Parathyroid adenoma (tissue), 2 donors: ENCODE data around the gene RFNG.

ENCODE experiments used
- H2AFZ ChIP-seq: fragments of 300-600 bp; sonication (generic); one replicate; pipeline ENCODE4 v1.7.0; 2017; ENCODE audit warnings: antibody characterized with exemption, mild to moderate bottlenecking
- H3K27ac ChIP-seq: fragments of 300-600 bp; sonication (generic); one replicate; pipeline ENCODE4 v1.7.0; 2017
- H3K27me3 ChIP-seq: fragments of 300-600 bp; sonication (generic); one replicate; pipeline ENCODE4 v1.7.0; 2017; ENCODE audit warnings: low read length; ENCODE audit not compliant: control insufficient read depth, insufficient read depth
- H3K36me3 ChIP-seq: fragments of 300-600 bp; sonication (generic); one replicate; pipeline ENCODE4 v1.7.0; 2017; ENCODE audit warnings: low read length; ENCODE audit not compliant: control insufficient read depth, insufficient read depth
- H3K4me1 ChIP-seq: fragments of 300-600 bp; sonication (generic); one replicate; pipeline ENCODE4 v1.7.0; 2017; ENCODE audit warnings: control low read depth
- H3K4me2 ChIP-seq: fragments of 300-600 bp; sonication (generic); one replicate; pipeline ENCODE4 v1.7.0; 2017; ENCODE audit warnings: low read length
- H3K4me3 ChIP-seq: fragments of 300-600 bp; sonication (generic); one replicate; pipeline ENCODE4 v1.7.0; 2017; ENCODE audit warnings: low read depth, low read length
- H3K79me2 ChIP-seq: fragments of 300-600 bp; sonication (generic); one replicate; pipeline ENCODE4 v1.7.0; 2017; ENCODE audit warnings: control low read depth
- H3K9ac ChIP-seq: fragments of 300-600 bp; sonication (generic); one replicate; pipeline ENCODE4 v1.7.0; 2017; ENCODE audit warnings: mild to moderate bottlenecking
- H3K9me3 ChIP-seq: fragments of 300-600 bp; sonication (generic); one replicate; pipeline ENCODE4 v1.7.0; 2017; ENCODE audit warnings: low read length; ENCODE audit not compliant: control insufficient read depth
- TF ChIP-seq, protein P1 (sequence below): fragments of 300-600 bp; sonication (generic); IDR thresholded peaks from one replicate; pipeline ENCODE4 v1.7.0; 2017; ENCODE audit warnings: antibody characterized with exemption, mild to moderate bottlenecking
- donor health status: primary hyperparathyroidism.

Gene RFNG

DNA sequence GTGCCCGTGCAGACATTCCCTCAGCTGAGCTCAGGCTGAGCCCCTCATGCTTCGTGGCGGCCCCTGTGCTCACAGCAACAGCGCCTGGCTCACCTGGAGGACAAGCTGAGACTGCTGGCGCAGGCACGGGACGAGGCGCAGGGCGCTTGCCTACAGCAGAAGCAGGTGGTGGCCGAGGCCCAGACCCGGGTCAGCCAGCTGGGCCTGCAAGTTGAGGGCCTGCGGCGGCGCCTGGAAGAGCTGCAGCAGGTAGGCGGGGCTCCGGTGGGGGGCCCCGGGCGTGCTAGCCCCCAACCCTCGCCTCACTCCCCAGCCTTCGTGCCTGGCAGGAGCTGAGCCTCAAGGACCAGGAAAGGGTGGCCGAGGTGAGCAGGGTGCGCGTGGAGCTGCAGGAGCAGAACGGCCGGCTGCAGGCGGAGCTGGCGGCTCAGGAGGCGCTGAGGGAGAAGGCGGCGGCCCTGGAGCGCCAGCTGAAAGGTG lies 21.6 kb downstream of the RFNG start:
- no peaks in the 10 kb centered on the region for H3K36me3 ChIP-seq
- H3K79me2 ChIP-seq, result no peaks in the 10 kb centered on the region
- TF ChIP-seq, protein P1, sequence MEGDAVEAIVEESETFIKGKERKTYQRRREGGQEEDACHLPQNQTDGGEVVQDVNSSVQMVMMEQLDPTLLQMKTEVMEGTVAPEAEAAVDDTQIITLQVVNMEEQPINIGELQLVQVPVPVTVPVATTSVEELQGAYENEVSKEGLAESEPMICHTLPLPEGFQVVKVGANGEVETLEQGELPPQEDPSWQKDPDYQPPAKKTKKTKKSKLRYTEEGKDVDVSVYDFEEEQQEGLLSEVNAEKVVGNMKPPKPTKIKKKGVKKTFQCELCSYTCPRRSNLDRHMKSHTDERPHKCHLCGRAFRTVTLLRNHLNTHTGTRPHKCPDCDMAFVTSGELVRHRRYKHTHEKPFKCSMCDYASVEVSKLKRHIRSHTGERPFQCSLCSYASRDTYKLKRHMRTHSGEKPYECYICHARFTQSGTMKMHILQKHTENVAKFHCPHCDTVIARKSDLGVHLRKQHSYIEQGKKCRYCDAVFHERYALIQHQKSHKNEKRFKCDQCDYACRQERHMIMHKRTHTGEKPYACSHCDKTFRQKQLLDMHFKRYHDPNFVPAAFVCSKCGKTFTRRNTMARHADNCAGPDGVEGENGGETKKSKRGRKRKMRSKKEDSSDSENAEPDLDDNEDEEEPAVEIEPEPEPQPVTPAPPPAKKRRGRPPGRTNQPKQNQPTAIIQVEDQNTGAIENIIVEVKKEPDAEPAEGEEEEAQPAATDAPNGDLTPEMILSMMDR, result no peak
- no peak overlapping the region for H3K4me3 ChIP-seq
- peak overlapping the region; percentile 26 for H3K4me2 ChIP-seq
- H3K4me1 ChIP-seq, result peaks cover 6% of the 10 kb centered on the region
- H3K9me3 ChIP-seq, result no peaks in the 10 kb centered on the region
- H3K27ac ChIP-seq, result no peak overlapping the region
- peak overlapping the region; percentile 92 for H2AFZ ChIP-seq
- no peak overlapping the region for H3K9ac ChIP-seq
- no peaks in the 10 kb centered on the region for H3K27me3 ChIP-seq

DNA sequence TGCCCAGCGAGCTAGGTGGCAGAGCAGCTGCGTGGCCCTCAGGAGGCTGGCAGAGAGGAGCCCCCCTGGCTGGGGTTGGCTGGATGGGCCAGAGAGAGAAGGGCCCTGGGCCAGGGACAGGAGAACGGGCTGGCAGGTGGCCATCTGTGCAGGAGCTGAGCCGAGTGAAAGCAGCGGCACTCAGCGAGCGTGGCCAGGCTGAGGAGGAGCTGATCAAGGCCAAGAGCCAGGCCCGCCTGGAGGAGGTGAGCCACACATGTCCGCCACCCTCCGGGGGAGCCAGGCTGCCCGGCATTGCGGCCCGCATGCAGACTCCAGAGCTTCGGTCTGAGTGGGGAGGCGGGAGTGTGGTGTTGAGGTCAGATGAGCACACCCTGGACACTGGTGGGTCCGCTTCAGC lies 22.2 kb downstream of the RFNG start:
- Histone ChIP-seq H3K9me3 (no peaks in the 10 kb centered on the region), H3K9ac (no peak overlapping the region), H3K4me1 (peaks cover 7% of the 10 kb centered on the region), H2AFZ (no peak overlapping the region), H3K4me3 (no peak overlapping the region), H3K4me2 (no peak overlapping the region), H3K27ac (no peak overlapping the region), H3K36me3 (no peaks in the 10 kb centered on the region), H3K79me2 (peaks cover 1% of the 10 kb centered on the region), H3K27me3 (no peaks in the 10 kb centered on the region)
- TF ChIP-seq, protein P1, result no peak

DNA sequence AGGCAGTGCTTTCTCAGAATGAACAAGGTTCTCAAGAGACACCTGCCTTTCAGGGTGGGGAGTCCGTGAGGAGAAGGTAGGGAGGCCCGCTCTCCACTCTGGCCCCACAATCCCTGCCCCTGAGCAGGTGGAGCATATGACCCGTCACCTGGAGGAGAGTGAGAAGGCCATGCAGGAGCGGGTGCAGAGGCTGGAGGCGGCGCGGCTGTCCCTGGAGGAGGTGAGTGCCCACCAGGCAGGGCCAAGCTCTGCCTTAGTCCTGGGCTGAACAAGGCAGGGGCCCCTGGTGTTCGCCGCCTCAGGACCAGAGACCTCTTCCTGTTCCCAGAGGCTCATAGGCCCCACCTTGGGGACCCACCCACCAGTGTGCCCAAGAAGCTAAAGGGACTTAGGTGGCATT lies 22.6 kb downstream of the RFNG start:
- no peak overlapping the region for H3K4me2 ChIP-seq
- no peak overlapping the region for H3K27ac ChIP-seq

DNA sequence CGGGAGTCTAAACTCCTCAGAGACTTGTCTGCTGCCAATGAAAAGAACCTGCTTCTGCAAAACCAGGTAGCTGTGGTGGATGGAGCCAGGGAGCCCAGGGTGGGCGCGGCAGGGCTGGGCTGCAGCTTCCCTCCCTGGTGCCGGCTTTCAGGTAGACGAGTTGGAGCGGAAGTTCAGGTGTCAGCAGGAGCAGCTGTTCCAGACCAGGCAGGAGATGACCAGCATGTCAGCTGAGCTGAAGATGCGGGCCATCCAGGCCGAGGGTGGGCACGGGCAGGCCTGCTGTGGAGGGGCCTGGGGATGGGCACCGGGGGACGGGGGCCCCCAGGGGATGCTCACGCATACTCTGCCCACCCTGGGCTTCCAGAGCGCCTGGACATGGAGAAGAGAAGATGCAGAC lies 23.4 kb downstream of the RFNG start:
- Histone ChIP-seq H3K4me2 (no peak overlapping the region), H3K9ac (no peak overlapping the region), H3K27ac (no peak overlapping the region), H3K4me3 (no peak overlapping the region), H3K27me3 (no peaks in the 10 kb centered on the region), H2AFZ (no peak overlapping the region), H3K79me2 (peaks cover 2% of the 10 kb centered on the region), H3K36me3 (no peaks in the 10 kb centered on the region), H3K9me3 (no peaks in the 10 kb centered on the region), H3K4me1 (peaks cover 12% of the 10 kb centered on the region)
- TF ChIP-seq, protein P1, result no peak

More for the DNA sequence above, 22.6 kb downstream of the RFNG start:
- Histone ChIP-seq H3K9ac (no peak overlapping the region), H3K4me1 (peaks cover 11% of the 10 kb centered on the region), H3K9me3 (no peaks in the 10 kb centered on the region), H2AFZ (no peak overlapping the region), H3K4me3 (no peak overlapping the region), H3K79me2 (peaks cover 2% of the 10 kb centered on the region), H3K27me3 (no peaks in the 10 kb centered on the region), H3K36me3 (no peaks in the 10 kb centered on the region)
- TF ChIP-seq, protein P1, result no peak

DNA sequence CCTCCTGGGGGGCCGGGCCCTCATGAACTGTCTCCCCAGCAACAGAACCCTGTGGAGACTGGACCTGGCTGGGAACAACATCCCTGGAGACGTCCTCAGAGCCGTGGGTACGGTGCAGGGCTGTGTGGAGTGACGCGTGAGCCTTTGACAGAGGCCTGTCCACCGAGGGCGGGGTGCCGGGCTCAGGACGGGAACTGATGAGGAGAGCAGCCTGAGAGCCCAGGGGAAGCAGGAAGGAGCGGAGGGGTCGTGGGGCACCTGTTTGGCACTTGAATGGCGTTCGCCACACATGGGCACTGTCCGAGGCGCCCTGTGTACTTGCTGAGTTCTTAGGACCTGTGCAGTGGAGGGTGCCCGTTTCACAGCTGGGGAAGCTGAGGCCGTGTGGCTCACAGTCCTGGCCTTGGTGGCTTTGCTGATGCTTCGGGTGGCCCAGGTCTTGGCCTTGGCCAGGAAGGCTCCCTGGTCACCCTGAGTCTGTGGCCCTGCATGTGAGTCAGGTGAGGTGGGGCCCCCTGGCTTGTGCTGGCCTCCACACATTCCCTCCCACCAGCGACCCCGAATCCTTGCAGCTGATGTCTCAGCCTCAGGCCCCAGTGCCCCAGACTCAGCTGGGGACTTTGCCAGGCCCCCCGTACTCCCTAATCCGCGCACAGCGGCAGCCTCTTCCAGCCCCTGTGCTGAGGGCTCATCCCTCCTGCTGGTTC lies 26.1 kb downstream of the RFNG start:
- peaks cover 22% of the 10 kb centered on the region for H3K4me1 ChIP-seq

More for the DNA sequence above, 26.1 kb downstream of the RFNG start:
- Histone ChIP-seq H2AFZ (no peak overlapping the region), H3K27me3 (no peaks in the 10 kb centered on the region), H3K36me3 (no peaks in the 10 kb centered on the region), H3K9ac (no peak overlapping the region), H3K4me3 (no peak overlapping the region), H3K79me2 (peaks cover 2% of the 10 kb centered on the region), H3K4me2 (no peak overlapping the region), H3K27ac (no peak overlapping the region), H3K9me3 (no peaks in the 10 kb centered on the region)
- TF ChIP-seq, protein P1, result no peak
